K562 (cell line): ENCODE results near the gene PLXNA3. TPM values are rescaled to one million over a fixed set of nuclear protein-coding genes. Genes with fewer than 3 reads are reported as not detected.
A peak's percentile ranks its signal among the peaks of the same experiment; 100 is the strongest.

Experiments used
- ATF7 ChIP-seq: fragments of 450-650 bp; IDR thresholded peaks from 2 replicates; pipeline ENCODE4 v1.7.1; 2014; ENCODE audit warnings: mild to moderate bottlenecking, moderate library complexity
- CXXC5 ChIP-seq: fragments of 250-450 bp; sonication (Bioruptor Pico); IDR thresholded peaks from 2 replicates; pipeline ENCODE4 v1.8.0; 2022; ENCODE audit warnings: inconsistent platforms, mild to moderate bottlenecking, moderate library complexity
- DDX20 ChIP-seq: fragments of 450-650 bp; IDR thresholded peaks from 2 replicates; pipeline ENCODE4 v1.6.1; 2016; ENCODE audit warnings: missing genetic modification characterization, low read depth, mild to moderate bottlenecking, missing compliant biosample characterization, moderate library complexity
- ELF1 ChIP-seq: fragments of 200-800 bp; sonication (Bioruptor generic); IDR thresholded peaks from 2 replicates; pipeline ENCODE4 v1.6.1; 2016; ENCODE audit warnings: missing genetic modification characterization, missing compliant biosample characterization
- GATA2 ChIP-seq: sonication (generic); formaldehyde crosslinking; IDR thresholded peaks from 2 replicates; pipeline ENCODE4 v1.4.0; 2020; ENCODE audit warnings: mild to moderate bottlenecking, missing genetic modification reagents
- HMG20A ChIP-seq: fragments of 450-650 bp; formaldehyde crosslinking; conservative IDR thresholded peaks from 2 replicates; pipeline ENCODE4 v1.4.0; 2020; ENCODE audit warnings: mild to moderate bottlenecking, mixed read lengths
- KDM1A ChIP-seq, 2 experiments: fragments of 450-650 bp; IDR thresholded peaks; 2 replicates each; pipeline ENCODE4 v1.6.1; 2016; ENCODE audit warnings: mild to moderate bottlenecking in 2 of 2
- MAZ ChIP-seq, 2 experiments: fragments of 450-650 bp in 1 of 2; sonication (generic) in 1 of 2; formaldehyde crosslinking; IDR thresholded peaks in 1 of 2; conservative IDR thresholded peaks in 1 of 2; 2 replicates each; pipeline versions ENCODE4 v1.4.0 to v1.5.0; 2020; ENCODE audit warnings: mild to moderate bottlenecking in 1 of 2, missing genetic modification reagents in 1 of 2
- PHF8 ChIP-seq: fragments of 200-600 bp; sonication (generic); IDR thresholded peaks from 2 replicates; pipeline ENCODE4 v1.6.1; 2012; ENCODE audit warnings: mixed run types, mild to moderate bottlenecking, inconsistent platforms, low read length, moderate library complexity, borderline replicate concordance
- POLR2G ChIP-seq: fragments of 200-400 bp; formaldehyde crosslinking; IDR thresholded peaks from 2 replicates; pipeline ENCODE4 v1.6.1; 2017; ENCODE audit warnings: low read depth, mild to moderate bottlenecking, antibody characterized with exemption, low read length, moderate library complexity
- TARDBP ChIP-seq: fragments of 450-650 bp; IDR thresholded peaks from 2 replicates; pipeline ENCODE4 v1.6.1; 2016
- XRCC5 ChIP-seq: fragments of 200-400 bp; formaldehyde crosslinking; IDR thresholded peaks from 2 replicates; pipeline ENCODE4 v1.6.1; 2017; ENCODE audit warnings: low read depth, mild to moderate bottlenecking, low read length
- ZKSCAN8 ChIP-seq: fragments of 200-800 bp; sonication (Bioruptor generic); IDR thresholded peaks from 2 replicates; pipeline ENCODE4 v1.6.1; 2016; ENCODE audit warnings: missing genetic modification characterization, missing compliant biosample characterization
- ZNF696 ChIP-seq: fragments of 250-450 bp; sonication (Bioruptor Pico); conservative IDR thresholded peaks from 2 replicates; pipeline ENCODE4 v1.4.0; 2020; ENCODE audit warnings: mild to moderate bottlenecking, moderate library complexity
- polyA plus RNA-seq, 8 experiments: library from polyadenylated mRNA; depleted of rRNA in 4 of 8; stranded (reverse) in 5 of 8; unstranded in 3 of 8; fragments of >200 nt; fragmentation: Nextera tagmentation in 2 of 8; fragmentation: Illumina TruSeq in 1 of 8; extraction: Ambion mirVana in 2 of 8; extraction: Trizol in 1 of 8; gene quantifications; 2 replicates each; pipeline versions ENCODE4 v1.2.1 to v1.2.3, GENCODE V29; 2011 to 2014; ENCODE audit warnings: inconsistent platforms in 1 of 8, missing spikeins in 1 of 8
- total RNA-seq, 7 experiments: library from RNA; depleted of rRNA in 6 of 7; stranded (reverse); fragments of >200 nt in 6 of 7; fragmentation: Illumina TruSeq in 2 of 7; extraction: Trizol in 2 of 7; gene quantifications; 2 replicates each; pipeline versions ENCODE4 v1.2.1 to v1.2.3, GENCODE V29; 2011 to 2021; ENCODE audit warnings: low replicate concordance in 1 of 7
- TF ChIP-seq, protein P1 (sequence below): fragments of 250-450 bp; sonication (Bioruptor Pico); IDR thresholded peaks from 2 replicates; pipeline ENCODE4 v1.9.0; 2021; ENCODE audit warnings: mild to moderate bottlenecking
- TF ChIP-seq, protein P2 (sequence below): fragments of 450-650 bp; IDR thresholded peaks from 2 replicates; pipeline ENCODE4 v1.6.1; 2017; ENCODE audit warnings: antibody characterized with exemption, mild to moderate bottlenecking
- TF ChIP-seq, protein P3 (sequence below): fragments of 450-650 bp; formaldehyde crosslinking; IDR thresholded peaks from 2 replicates; pipeline ENCODE4 v1.4.0; 2022; ENCODE audit warnings: mild to moderate bottlenecking, moderate library complexity
- TF ChIP-seq, protein P4 (sequence below): sonication (generic); formaldehyde crosslinking; IDR thresholded peaks from 2 replicates; pipeline ENCODE4 v1.8.1; 2023; ENCODE audit warnings: mild to moderate bottlenecking, missing genetic modification reagents
- TF ChIP-seq, protein P5 (sequence below): IDR thresholded peaks from 2 replicates; pipeline ENCODE4 v1.6.1; 2014; ENCODE audit warnings: antibody characterized with exemption

Gene PLXNA3
- total and polyA plus RNA-seq, 9 of the 15 experiments (the other 6 are each of a cell fraction or from before 2014, with no cell fraction given): 0.32 to 47.8 (median 7.5) TPM

DNA sequence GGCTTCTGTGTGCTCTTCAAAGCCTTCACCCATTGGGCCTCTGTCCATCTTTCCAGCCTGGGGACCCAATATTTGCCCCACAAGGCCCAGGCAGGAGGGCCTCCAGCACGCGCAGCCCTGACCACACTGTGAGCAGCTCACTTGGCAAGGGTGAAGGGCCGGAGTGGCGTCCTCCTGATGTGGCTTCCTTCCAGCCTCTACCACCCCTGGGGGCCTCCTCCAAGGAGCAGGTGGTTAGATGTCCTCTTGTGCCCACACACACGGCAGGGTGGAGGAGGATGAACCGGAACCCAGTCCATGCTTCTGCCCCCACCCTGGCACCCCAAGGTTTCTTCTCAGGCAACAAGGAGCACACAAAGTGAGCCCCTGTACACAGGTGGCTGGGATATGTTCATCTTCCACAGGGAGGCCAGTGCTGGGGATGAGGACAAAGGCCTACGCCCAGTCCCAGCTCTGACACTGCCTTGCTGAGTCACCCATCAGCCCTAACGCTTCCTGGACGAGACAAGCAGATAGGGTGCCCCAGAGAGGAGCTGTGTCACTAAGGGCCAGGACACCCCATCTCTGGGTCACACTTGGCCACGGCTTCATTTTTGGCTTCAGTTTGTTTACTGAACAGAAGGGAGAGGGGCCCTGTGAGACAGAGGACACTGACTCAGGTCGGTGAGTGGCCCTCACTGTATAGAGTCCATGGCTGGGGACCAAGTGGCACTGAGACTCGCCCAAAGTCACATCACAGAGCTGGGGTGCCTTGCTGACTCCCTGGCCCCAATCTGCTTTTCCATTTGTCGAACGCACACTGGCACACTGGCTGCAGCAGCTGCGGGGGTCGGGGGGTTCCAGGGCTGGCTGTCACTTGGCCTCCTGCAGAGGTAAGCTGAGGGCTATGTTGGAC lies 26.4 kb downstream of the PLXNA3 start (continued):
- TF ChIP-seq ZNF696 (CRISPR knock-in tag) (no peak), PHF8 (peak; percentile 10; the same call in 1 of the 2 replicates), XRCC5 (no peak), MAZ (CRISPR knock-in tag; conservative IDR thresholded peaks at IDR 0.05 in 1 of 2, IDR thresholded peaks at IDR 0.05 in 1 of 2) (0 out of 4 replicates have a peak, but pooled peaks have one; percentile 29 to 48), ELF1 (tag) (peak; percentile 49; the same call in 1 of the 2 replicates), KDM1A (IDR thresholded peaks at IDR 0.05) (peak; percentile 41 to 46; a peak in 2 of 4 replicates), TARDBP (peak; percentile 55; the same call in 1 of the 2 replicates), CXXC5 (CRISPR knock-in tag) (0 out of 2 replicates have a peak, but pooled peaks have one; percentile 41), GATA2 (no peak), ZKSCAN8 (CRISPR knock-in tag) (0 out of 2 replicates have a peak, but pooled peaks have one; percentile 21), DDX20 (tag) (no peak), POLR2G (peak; percentile 36), ATF7 (peak; percentile 50; the same call in 1 of the 2 replicates), HMG20A (CRISPR knock-in tag) (no peak)
- TF ChIP-seq, protein P1, sequence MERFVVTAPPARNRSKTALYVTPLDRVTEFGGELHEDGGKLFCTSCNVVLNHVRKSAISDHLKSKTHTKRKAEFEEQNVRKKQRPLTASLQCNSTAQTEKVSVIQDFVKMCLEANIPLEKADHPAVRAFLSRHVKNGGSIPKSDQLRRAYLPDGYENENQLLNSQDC (CRISPR knock-in tag): no peak
- TF ChIP-seq, protein P2, sequence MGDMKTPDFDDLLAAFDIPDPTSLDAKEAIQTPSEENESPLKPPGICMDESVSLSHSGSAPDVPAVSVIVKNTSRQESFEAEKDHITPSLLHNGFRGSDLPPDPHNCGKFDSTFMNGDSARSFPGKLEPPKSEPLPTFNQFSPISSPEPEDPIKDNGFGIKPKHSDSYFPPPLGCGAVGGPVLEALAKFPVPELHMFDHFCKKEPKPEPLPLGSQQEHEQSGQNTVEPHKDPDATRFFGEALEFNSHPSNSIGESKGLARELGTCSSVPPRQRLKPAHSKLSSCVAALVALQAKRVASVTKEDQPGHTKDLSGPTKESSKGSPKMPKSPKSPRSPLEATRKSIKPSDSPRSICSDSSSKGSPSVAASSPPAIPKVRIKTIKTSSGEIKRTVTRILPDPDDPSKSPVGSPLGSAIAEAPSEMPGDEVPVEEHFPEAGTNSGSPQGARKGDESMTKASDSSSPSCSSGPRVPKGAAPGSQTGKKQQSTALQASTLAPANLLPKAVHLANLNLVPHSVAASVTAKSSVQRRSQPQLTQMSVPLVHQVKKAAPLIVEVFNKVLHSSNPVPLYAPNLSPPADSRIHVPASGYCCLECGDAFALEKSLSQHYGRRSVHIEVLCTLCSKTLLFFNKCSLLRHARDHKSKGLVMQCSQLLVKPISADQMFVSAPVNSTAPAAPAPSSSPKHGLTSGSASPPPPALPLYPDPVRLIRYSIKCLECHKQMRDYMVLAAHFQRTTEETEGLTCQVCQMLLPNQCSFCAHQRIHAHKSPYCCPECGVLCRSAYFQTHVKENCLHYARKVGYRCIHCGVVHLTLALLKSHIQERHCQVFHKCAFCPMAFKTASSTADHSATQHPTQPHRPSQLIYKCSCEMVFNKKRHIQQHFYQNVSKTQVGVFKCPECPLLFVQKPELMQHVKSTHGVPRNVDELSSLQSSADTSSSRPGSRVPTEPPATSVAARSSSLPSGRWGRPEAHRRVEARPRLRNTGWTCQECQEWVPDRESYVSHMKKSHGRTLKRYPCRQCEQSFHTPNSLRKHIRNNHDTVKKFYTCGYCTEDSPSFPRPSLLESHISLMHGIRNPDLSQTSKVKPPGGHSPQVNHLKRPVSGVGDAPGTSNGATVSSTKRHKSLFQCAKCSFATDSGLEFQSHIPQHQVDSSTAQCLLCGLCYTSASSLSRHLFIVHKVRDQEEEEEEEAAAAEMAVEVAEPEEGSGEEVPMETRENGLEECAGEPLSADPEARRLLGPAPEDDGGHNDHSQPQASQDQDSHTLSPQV: peak; percentile 94
- TF ChIP-seq, protein P3, sequence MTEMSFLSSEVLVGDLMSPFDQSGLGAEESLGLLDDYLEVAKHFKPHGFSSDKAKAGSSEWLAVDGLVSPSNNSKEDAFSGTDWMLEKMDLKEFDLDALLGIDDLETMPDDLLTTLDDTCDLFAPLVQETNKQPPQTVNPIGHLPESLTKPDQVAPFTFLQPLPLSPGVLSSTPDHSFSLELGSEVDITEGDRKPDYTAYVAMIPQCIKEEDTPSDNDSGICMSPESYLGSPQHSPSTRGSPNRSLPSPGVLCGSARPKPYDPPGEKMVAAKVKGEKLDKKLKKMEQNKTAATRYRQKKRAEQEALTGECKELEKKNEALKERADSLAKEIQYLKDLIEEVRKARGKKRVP: no peak
- TF ChIP-seq, protein P4, sequence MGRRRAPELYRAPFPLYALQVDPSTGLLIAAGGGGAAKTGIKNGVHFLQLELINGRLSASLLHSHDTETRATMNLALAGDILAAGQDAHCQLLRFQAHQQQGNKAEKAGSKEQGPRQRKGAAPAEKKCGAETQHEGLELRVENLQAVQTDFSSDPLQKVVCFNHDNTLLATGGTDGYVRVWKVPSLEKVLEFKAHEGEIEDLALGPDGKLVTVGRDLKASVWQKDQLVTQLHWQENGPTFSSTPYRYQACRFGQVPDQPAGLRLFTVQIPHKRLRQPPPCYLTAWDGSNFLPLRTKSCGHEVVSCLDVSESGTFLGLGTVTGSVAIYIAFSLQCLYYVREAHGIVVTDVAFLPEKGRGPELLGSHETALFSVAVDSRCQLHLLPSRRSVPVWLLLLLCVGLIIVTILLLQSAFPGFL (CRISPR knock-in tag): no peak
- TF ChIP-seq, protein P5, sequence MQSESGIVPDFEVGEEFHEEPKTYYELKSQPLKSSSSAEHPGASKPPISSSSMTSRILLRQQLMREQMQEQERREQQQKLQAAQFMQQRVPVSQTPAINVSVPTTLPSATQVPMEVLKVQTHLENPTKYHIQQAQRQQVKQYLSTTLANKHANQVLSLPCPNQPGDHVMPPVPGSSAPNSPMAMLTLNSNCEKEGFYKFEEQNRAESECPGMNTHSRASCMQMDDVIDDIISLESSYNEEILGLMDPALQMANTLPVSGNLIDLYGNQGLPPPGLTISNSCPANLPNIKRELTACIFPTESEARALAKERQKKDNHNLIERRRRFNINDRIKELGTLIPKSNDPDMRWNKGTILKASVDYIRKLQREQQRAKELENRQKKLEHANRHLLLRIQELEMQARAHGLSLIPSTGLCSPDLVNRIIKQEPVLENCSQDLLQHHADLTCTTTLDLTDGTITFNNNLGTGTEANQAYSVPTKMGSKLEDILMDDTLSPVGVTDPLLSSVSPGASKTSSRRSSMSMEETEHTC: no peak
